Measurements from ENCODE around the gene TMC1. TPM values are rescaled to one million over a fixed set of nuclear protein-coding genes. Genes with fewer than 3 reads are reported as not detected.

Gene TMC1
- total and polyA plus RNA-seq, 2 of the 13 experiments (the other 11 are each of a cell fraction or from before 2014, with no cell fraction given), result 0.02 to 0.03 TPM

DNA sequence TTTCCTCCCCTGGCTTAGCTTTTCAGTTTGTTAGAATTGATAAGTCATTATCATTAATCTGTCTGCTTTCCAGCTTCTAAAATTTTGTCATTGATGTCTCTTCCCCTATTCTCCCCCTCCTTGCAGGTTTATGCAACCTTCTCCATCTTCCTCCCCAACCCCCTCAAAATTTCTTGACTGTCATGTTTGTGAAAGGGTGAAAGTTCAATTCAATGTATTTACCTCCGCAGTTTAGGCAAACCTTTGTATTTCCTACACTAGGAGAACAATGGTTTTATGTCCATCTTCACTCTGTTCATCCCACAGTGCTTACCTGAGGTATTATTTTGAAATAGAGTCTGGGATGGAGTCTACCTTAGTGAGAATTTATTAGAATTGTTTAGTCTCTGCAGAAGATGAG, 313.6 kb downstream of the TMC1 start (continued):
- peak; percentile 95 for TF ChIP-seq ARID5B (CRISPR knock-in tag; IDR thresholded peaks at IDR 0.05)
- no peak for TF ChIP-seq ZNF138 (CRISPR knock-in tag; IDR thresholded peaks at IDR 0.05; ENCODE audit: low read depth)
- TF ChIP-seq YEATS2 (CRISPR knock-in tag; IDR thresholded peaks at IDR 0.05; ENCODE audit: borderline replicate concordance), result no peak
- TF ChIP-seq POLR2AphosphoS5 (IDR thresholded peaks at IDR 0.05; ENCODE audit: low read depth, low read length), result no peak
- TF ChIP-seq NFYB (CRISPR knock-in tag; IDR thresholded peaks at IDR 0.05), result no peak
- TF ChIP-seq BRCA1 (CRISPR knock-in tag; IDR thresholded peaks at IDR 0.05), result no peak
- TF ChIP-seq FOXA3 (CRISPR knock-in tag; IDR thresholded peaks at IDR 0.05), result peak; percentile 87
- TF ChIP-seq ZNF563 (CRISPR knock-in tag; IDR thresholded peaks at IDR 0.05), result no peak
- peak; percentile 32; the same call in 1 of the 2 replicates for TF ChIP-seq FOSL2 (CRISPR knock-in tag; IDR thresholded peaks at IDR 0.05)
- TF ChIP-seq, protein P1, sequence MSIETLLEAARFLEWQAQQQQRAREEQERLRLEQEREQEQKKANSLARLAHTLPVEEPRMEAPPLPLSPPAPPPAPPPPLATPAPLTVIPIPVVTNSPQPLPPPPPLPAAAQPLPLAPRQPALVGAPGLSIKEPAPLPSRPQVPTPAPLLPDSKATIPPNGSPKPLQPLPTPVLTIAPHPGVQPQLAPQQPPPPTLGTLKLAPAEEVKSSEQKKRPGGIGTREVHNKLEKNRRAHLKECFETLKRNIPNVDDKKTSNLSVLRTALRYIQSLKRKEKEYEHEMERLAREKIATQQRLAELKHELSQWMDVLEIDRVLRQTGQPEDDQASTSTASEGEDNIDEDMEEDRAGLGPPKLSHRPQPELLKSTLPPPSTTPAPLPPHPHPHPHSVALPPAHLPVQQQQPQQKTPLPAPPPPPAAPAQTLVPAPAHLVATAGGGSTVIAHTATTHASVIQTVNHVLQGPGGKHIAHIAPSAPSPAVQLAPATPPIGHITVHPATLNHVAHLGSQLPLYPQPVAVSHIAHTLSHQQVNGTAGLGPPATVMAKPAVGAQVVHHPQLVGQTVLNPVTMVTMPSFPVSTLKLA (IDR thresholded peaks at IDR 0.05), result no peak
- 0 out of 4 replicates have a peak, but pooled peaks of 1 of the 2 experiments have one; percentile 31 for TF ChIP-seq NR2F1 (CRISPR knock-in tag; IDR thresholded peaks at IDR 0.05)
- TF ChIP-seq HHEX (CRISPR knock-in tag; IDR thresholded peaks at IDR 0.05), result no peak
- no peak for TF ChIP-seq ZSCAN20 (CRISPR knock-in tag; IDR thresholded peaks at IDR 0.05; ENCODE audit: borderline replicate concordance)
- TF ChIP-seq MIER3 (CRISPR knock-in tag; IDR thresholded peaks at IDR 0.05; ENCODE audit: borderline replicate concordance), result peak; percentile 49; the same call in 1 of the 2 replicates
- TF ChIP-seq, protein P2, sequence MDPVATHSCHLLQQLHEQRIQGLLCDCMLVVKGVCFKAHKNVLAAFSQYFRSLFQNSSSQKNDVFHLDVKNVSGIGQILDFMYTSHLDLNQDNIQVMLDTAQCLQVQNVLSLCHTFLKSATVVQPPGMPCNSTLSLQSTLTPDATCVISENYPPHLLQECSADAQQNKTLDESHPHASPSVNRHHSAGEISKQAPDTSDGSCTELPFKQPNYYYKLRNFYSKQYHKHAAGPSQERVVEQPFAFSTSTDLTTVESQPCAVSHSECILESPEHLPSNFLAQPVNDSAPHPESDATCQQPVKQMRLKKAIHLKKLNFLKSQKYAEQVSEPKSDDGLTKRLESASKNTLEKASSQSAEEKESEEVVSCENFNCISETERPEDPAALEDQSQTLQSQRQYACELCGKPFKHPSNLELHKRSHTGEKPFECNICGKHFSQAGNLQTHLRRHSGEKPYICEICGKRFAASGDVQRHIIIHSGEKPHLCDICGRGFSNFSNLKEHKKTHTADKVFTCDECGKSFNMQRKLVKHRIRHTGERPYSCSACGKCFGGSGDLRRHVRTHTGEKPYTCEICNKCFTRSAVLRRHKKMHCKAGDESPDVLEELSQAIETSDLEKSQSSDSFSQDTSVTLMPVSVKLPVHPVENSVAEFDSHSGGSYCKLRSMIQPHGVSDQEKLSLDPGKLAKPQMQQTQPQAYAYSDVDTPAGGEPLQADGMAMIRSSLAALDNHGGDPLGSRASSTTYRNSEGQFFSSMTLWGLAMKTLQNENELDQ (CRISPR knock-in tag; IDR thresholded peaks at IDR 0.05; ENCODE audit: borderline replicate concordance), result no peak
- TF ChIP-seq ZNF550 (CRISPR knock-in tag; IDR thresholded peaks at IDR 0.05; ENCODE audit: borderline replicate concordance), result no peak
- no peak for TF ChIP-seq THYN1 (CRISPR knock-in tag; IDR thresholded peaks at IDR 0.05; ENCODE audit: borderline replicate concordance, low read depth)
- TF ChIP-seq ATAD3A (CRISPR knock-in tag; IDR thresholded peaks at IDR 0.05), result no peak
- no peak for TF ChIP-seq SP140L (CRISPR knock-in tag; IDR thresholded peaks at IDR 0.05; ENCODE audit: borderline replicate concordance)
- no peak for TF ChIP-seq AKAP8 (CRISPR knock-in tag; IDR thresholded peaks at IDR 0.05)
- no peak for TF ChIP-seq ATM (IDR thresholded peaks at IDR 0.05; ENCODE audit: borderline replicate concordance)
- no peak for TF ChIP-seq ZNF44 (CRISPR knock-in tag; IDR thresholded peaks at IDR 0.05)
- no peak for TF ChIP-seq MAFG (CRISPR knock-in tag; IDR thresholded peaks at IDR 0.05)
- no peak for TF ChIP-seq ZFP62 (CRISPR knock-in tag; IDR thresholded peaks at IDR 0.05)
- peak; percentile 51; the same call in 1 of the 2 replicates for TF ChIP-seq EHMT2 (IDR thresholded peaks at IDR 0.05; ENCODE audit: borderline replicate concordance, low read depth, low read length)
- TF ChIP-seq ETV5 (CRISPR knock-in tag; IDR thresholded peaks at IDR 0.05; ENCODE audit: borderline replicate concordance), result peak; percentile 30; the same call in 1 of the 2 replicates

All from HepG2 (cell line).